ENCODE measurements around the gene IFIT1. TPM values are rescaled to one million over a fixed set of nuclear protein-coding genes. Genes with fewer than 3 reads are reported as not detected.

IFIT1 gene
- total RNA-seq, 5 donors from 2014 or later (not counting 1 experiment from before 2014, with no cell fraction given), result 1.7 to 5.5 (median 3.0) TPM

DNA sequence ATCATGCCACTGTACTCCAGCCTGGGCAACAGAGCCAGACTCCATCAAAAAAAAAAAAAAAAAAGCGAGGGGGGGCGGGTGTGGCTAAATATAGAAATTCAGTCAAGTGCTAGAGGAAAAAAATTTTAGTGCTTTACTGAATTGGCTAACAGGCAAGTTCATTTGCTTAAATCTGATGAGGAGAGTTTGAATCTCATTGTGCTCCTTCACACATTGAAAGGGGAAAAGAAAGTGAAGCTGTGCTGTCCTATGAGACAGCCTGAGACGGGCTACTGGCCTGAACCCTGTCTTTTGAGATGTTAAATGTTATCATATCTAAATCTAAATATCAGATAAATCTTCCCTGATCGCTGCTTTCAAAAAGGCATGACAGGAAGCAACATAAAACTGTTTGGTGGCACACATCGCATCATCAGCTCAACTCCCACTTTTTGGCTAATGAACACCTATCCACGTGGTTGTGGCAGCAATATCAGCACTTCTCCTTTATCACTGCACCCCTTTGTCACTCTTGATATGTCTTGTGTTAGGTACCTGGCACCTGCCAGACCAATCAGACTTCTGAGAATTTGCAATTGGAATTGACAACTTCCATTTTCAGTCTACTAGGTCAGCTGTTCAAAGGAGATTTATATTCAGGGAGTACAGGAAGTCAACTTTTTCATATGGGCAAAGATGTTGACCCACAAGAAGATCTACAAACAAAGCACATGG lies 28.5 kb upstream of the IFIT1 start:
- Mint-ChIP-seq H3K4me3 (no peak overlapping the region), H3K36me3 (no peaks in the 10 kb centered on the region), H3K27me3 (peaks cover 0 to 3% of the 10 kb centered on the region in 2 donors), H3K9me3 (no peaks in the 10 kb centered on the region), H3K4me1 (peaks cover 20 to 32% (median 21%) of the 10 kb centered on the region in 3 donors), H3K27ac (no peak overlapping the region)
- no peaks in the 10 kb centered on the region for H3K27me3 ChIP-seq (replicated peaks in 1 of 2; ENCODE audit: control insufficient read depth in 2 of 2, extremely low read depth in 1 of 2, insufficient read depth in 2 of 2, low read length in 1 of 2)
- POLR2A ChIA-PET, result interaction anchor here (0.6 to 1.3 kb wide), 3 partner anchors 50 to 118 kb away, joined by 3 to 8 read pairs (median 8); partner anchors contain the start of gene IFIT5 (in 1 of the 2)
- no peaks in the 10 kb centered on the region for H3K9me3 ChIP-seq
- CTCF ChIA-PET, result no interaction called here
- no peak for DNase-seq
- H3K4me3 ChIP-seq (ENCODE audit: control insufficient read depth in 1 of 2, extremely low read depth in 1 of 2, low read length in 1 of 2), result no peak overlapping the region
- H3K36me3 ChIP-seq (ENCODE audit: control insufficient read depth in 2 of 2, extremely low read depth in 1 of 2, insufficient read depth in 1 of 2, low read length in 1 of 2), result no peaks in the 10 kb centered on the region
- peaks cover 2 to 6% of the 10 kb centered on the region in 2 experiments for H3K4me1 ChIP-seq (ENCODE audit: control insufficient read depth in 1 of 2, extremely low read depth in 1 of 2, insufficient read depth in 2 of 2, low read length in 2 of 2)
- ATAC-seq (replicated peaks in 1 of 4), result no peak
- 55% methylated on average over 2 of the region's 6 CpGs for WGBS (ENCODE audit: insufficient coverage)
- no peak overlapping the region for H3K27ac ChIP-seq (ENCODE audit: low read length)

DNA sequence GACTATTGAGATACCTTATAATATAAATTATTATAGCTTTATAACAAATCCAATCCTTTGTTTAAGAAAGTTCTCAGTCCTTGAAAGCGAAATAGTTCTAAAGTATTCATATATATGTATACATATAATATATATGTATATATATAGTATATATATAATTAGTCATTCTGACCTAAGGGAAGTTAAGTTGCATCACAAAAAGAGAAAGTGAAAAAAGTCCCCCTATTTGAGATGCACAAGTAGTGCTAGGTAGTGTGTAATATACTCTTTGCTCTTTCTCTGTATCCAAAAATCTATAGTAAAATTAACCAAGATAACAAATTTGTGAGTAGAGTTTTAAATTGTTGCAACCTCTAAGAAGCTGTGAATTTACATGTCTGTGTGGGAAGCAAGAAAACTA lies 27.9 kb upstream of the IFIT1 start:
- no peak overlapping the region for H3K4me3 ChIP-seq (ENCODE audit: control insufficient read depth in 1 of 2, extremely low read depth in 1 of 2, low read length in 1 of 2)
- H3K27me3 ChIP-seq (replicated peaks in 1 of 2; ENCODE audit: control insufficient read depth in 2 of 2, extremely low read depth in 1 of 2, insufficient read depth in 2 of 2, low read length in 1 of 2), result no peaks in the 10 kb centered on the region
- H3K27ac Mint-ChIP-seq, result peak overlapping the region in 1 of 2 donors; percentile 1
- peaks cover 2 to 8% of the 10 kb centered on the region in 2 experiments for H3K4me1 ChIP-seq (ENCODE audit: control insufficient read depth in 1 of 2, extremely low read depth in 1 of 2, insufficient read depth in 2 of 2, low read length in 2 of 2)
- peaks cover 0 to 3% of the 10 kb centered on the region in 2 donors for H3K27me3 Mint-ChIP-seq
- ATAC-seq (replicated peaks in 1 of 4), result no peak
- ChIA-PET CTCF (no interaction called here), POLR2A (interaction anchor here (0.6 to 1.3 kb wide), 3 partner anchors 49 to 118 kb away, joined by 3 to 8 read pairs (median 8); partner anchors contain the start of gene IFIT5 (in 1 of the 2))
- WGBS (ENCODE audit: insufficient coverage), result no CpG with 5 or more reads among the region's 1 CpG
- peaks cover 20 to 35% (median 26%) of the 10 kb centered on the region in 3 donors for H3K4me1 Mint-ChIP-seq
- no peaks in the 10 kb centered on the region for H3K9me3 ChIP-seq
- no peaks in the 10 kb centered on the region for H3K9me3 Mint-ChIP-seq
- no peaks in the 10 kb centered on the region for H3K36me3 ChIP-seq (ENCODE audit: control insufficient read depth in 2 of 2, extremely low read depth in 1 of 2, insufficient read depth in 1 of 2, low read length in 1 of 2)
- no peak overlapping the region for H3K27ac ChIP-seq (ENCODE audit: low read length)
- H3K4me3 Mint-ChIP-seq, result no peak overlapping the region
- no peaks in the 10 kb centered on the region for H3K36me3 Mint-ChIP-seq
- no peak for DNase-seq

DNA sequence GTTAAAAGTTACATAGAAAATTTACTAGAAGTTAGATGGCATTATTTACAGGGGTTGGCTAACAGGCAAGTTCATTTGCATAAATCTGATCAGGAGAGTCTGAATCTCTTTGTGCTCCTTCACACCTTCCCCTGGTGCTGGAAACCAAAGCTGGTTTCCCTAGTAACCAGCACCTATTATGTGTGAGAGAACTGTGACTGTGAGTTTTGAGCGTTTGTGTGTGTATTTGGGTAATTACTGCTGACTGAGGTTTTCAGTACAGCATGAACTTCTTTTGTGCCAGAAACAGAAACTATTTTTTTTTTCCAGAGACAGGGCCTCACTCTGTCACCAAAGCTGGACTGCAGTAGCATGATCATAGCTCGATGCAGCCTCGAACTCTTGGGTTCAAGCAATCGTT lies 24.9 kb upstream of the IFIT1 start:
- no peak overlapping the region for H3K4me3 ChIP-seq (ENCODE audit: control insufficient read depth in 1 of 2, extremely low read depth in 1 of 2, low read length in 1 of 2)
- no peaks in the 10 kb centered on the region for H3K9me3 ChIP-seq
- no peaks in the 10 kb centered on the region for H3K9me3 Mint-ChIP-seq
- ATAC-seq (replicated peaks in 1 of 4) (peak in 1 of 4 experiments; percentile 69), DNase-seq (peak in 14 of 35 experiments; percentile 1 to 63 (median 5))
- ChIA-PET POLR2A (interaction anchor here (0.8 to 1.2 kb wide), 3 partner anchors 27 to 66 kb away, joined by 3 to 7 read pairs (median 3); partner anchors contain the start of genes IFIT2 (in 1 of the 2) and IFIT5 (in 1 of the 2)), CTCF (no interaction called here)
- WGBS (ENCODE audit: insufficient coverage), result 80% methylated on average over 1 of the region's 4 CpGs
- no peak overlapping the region for H3K4me3 Mint-ChIP-seq
- no peaks in the 10 kb centered on the region for H3K36me3 Mint-ChIP-seq
- peaks cover 22 to 35% (median 26%) of the 10 kb centered on the region in 3 donors for H3K4me1 Mint-ChIP-seq
- H3K27me3 ChIP-seq (replicated peaks in 1 of 2; ENCODE audit: control insufficient read depth in 2 of 2, extremely low read depth in 1 of 2, insufficient read depth in 2 of 2, low read length in 1 of 2), result no peaks in the 10 kb centered on the region
- H3K36me3 ChIP-seq (ENCODE audit: control insufficient read depth in 2 of 2, extremely low read depth in 1 of 2, insufficient read depth in 1 of 2, low read length in 1 of 2), result no peaks in the 10 kb centered on the region
- no peak overlapping the region for H3K27ac Mint-ChIP-seq
- H3K27me3 Mint-ChIP-seq, result peaks cover 0 to 11% of the 10 kb centered on the region in 2 donors
- H3K27ac ChIP-seq (ENCODE audit: low read length), result no peak overlapping the region
- H3K4me1 ChIP-seq (ENCODE audit: control insufficient read depth in 1 of 2, extremely low read depth in 1 of 2, insufficient read depth in 2 of 2, low read length in 2 of 2), result peaks cover 2 to 8% of the 10 kb centered on the region in 2 experiments

DNA sequence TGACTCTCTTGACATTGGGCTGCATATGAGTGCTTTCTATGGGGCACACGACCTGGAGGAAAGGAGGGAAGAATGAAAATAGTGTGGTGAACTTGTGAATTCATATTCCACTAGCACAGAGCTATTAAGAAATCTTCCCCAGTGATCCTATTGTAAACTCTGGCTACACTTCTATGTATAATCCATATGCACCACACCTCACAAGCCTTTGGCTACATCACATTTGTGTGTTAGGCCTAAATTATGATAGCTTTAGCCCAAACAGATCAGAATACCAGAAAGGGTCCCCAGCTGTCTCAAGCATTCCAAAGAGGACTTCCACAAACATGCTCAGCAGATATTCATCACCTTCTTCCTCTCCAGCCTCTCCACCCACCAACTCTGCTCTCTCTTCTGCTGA lies 24.3 kb upstream of the IFIT1 start:
- H3K4me3 ChIP-seq (ENCODE audit: control insufficient read depth in 1 of 2, extremely low read depth in 1 of 2, low read length in 1 of 2), result no peak overlapping the region
- no peak overlapping the region for H3K27ac ChIP-seq (ENCODE audit: low read length)
- H3K4me3 Mint-ChIP-seq, result no peak overlapping the region
- peaks cover 19 to 31% (median 20%) of the 10 kb centered on the region in 3 donors for H3K4me1 Mint-ChIP-seq
- no CpG with 5 or more reads among the region's 1 CpG for WGBS (ENCODE audit: insufficient coverage)
- no peaks in the 10 kb centered on the region for H3K9me3 Mint-ChIP-seq
- no peaks in the 10 kb centered on the region for H3K36me3 Mint-ChIP-seq
- POLR2A ChIA-PET, result interaction anchor here (0.8 to 1.2 kb wide), 3 partner anchors 28 to 67 kb away, joined by 3 to 7 read pairs (median 3); partner anchors contain the start of genes IFIT2 (in 1 of the 2) and IFIT5 (in 1 of the 2)
- no peaks in the 10 kb centered on the region for H3K36me3 ChIP-seq (ENCODE audit: control insufficient read depth in 2 of 2, extremely low read depth in 1 of 2, insufficient read depth in 1 of 2, low read length in 1 of 2)
- H3K27me3 ChIP-seq (replicated peaks in 1 of 2; ENCODE audit: control insufficient read depth in 2 of 2, extremely low read depth in 1 of 2, insufficient read depth in 2 of 2, low read length in 1 of 2), result no peaks in the 10 kb centered on the region
- peaks cover 0 to 16% of the 10 kb centered on the region in 2 donors for H3K27me3 Mint-ChIP-seq
- H3K27ac Mint-ChIP-seq, result no peak overlapping the region
- ATAC-seq (replicated peaks in 1 of 4) (no peak), DNase-seq (no peak)
- H3K4me1 ChIP-seq (ENCODE audit: control insufficient read depth in 1 of 2, extremely low read depth in 1 of 2, insufficient read depth in 2 of 2, low read length in 2 of 2), result peaks cover under 1 to 8% of the 10 kb centered on the region in 2 experiments
- CTCF ChIA-PET, result interaction anchor here in 1 of 2 donors (0.8 to 1.7 kb wide), 3 partner anchors 51 to 120 kb away, joined by 3 to 5 read pairs (median 3); no protein-coding TSS in a partner anchor
- no peaks in the 10 kb centered on the region for H3K9me3 ChIP-seq

DNA sequence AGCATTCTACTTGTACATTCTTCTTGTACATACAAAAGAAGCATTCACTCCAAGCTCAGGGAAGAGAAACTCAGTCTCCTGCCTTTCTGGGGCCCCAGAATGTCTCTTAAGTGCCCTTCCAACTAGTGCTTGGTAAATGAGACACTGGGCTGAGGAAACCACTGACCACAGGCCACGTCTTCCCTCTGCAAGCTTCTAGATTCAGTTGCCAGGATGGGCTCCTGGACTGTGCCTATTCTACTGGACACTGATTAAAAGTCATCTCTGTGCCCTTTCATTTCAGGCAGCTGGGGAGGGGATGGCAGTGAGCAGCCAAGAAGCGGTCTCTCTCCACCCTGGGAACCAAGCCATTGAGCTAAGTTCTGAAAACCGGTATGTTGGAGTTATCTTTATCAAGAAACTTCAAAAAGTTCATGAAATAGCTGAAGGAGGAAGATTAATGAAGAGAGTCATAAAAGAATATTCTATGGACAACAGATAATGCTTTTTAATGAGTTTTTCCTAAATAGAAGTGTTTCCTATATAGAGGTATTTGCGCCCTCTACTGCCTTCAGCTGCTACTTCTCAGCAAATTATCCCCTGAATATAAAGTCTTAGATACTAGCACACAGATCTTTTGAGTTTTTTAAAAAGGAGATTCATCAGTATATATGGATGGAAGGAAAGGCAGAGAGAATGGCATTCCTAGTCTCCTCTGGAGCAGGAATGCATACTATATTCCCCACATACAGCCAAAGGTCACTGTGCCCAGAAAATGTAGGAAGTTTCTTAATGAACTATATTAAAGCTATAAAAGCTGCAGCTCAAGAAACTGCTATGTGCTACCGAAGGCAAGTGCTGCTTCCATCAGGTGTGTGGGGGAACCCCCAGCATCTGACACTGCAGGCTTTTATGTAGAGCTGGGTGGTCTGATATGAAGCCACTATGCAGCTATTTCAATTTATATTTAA lies 23.0 kb upstream of the IFIT1 start:
- peak in 1 of 4 experiments; percentile 60 for ATAC-seq (replicated peaks in 1 of 4)
- no peak overlapping the region for H3K27ac Mint-ChIP-seq
- WGBS (ENCODE audit: insufficient coverage), result 50% methylated on average over 1 of the region's 5 CpGs
- no peak overlapping the region for H3K4me3 ChIP-seq (ENCODE audit: control insufficient read depth in 1 of 2, extremely low read depth in 1 of 2, low read length in 1 of 2)
- CTCF ChIA-PET, result interaction anchor here (0.5 to 1.7 kb wide), 24 partner anchors 9 to 1484 kb away, joined by 3 to 9 read pairs (median 3); partner anchors contain the start of genes IFIT1 (in 2 of the 2), LIPA (in 2 of the 2), IFIT2 (in 1 of the 2) and IFIT3 (in 1 of the 2)
- no peak overlapping the region for H3K4me3 Mint-ChIP-seq
- no peaks in the 10 kb centered on the region for H3K9me3 Mint-ChIP-seq
- no peaks in the 10 kb centered on the region for H3K9me3 ChIP-seq
- no peaks in the 10 kb centered on the region for H3K27me3 ChIP-seq (replicated peaks in 1 of 2; ENCODE audit: control insufficient read depth in 2 of 2, extremely low read depth in 1 of 2, insufficient read depth in 2 of 2, low read length in 1 of 2)
- peaks cover 12 to 21% (median 13%) of the 10 kb centered on the region in 3 donors for H3K4me1 Mint-ChIP-seq
- H3K4me1 ChIP-seq (ENCODE audit: control insufficient read depth in 1 of 2, extremely low read depth in 1 of 2, insufficient read depth in 2 of 2, low read length in 2 of 2), result peaks cover 0 to 8% of the 10 kb centered on the region in 2 experiments
- H3K27me3 Mint-ChIP-seq, result peaks cover 0 to 20% of the 10 kb centered on the region in 2 donors
- peak in 11 of 35 experiments; percentile 2 to 51 (median 10) for DNase-seq
- POLR2A ChIA-PET, result interaction anchor here (0.5 to 0.7 kb wide), 5 partner anchors 14 to 352 kb away, joined by 3 to 6 read pairs (median 3); no protein-coding TSS in a partner anchor
- H3K27ac ChIP-seq (ENCODE audit: low read length), result no peak overlapping the region
- no peaks in the 10 kb centered on the region for H3K36me3 ChIP-seq (ENCODE audit: control insufficient read depth in 2 of 2, extremely low read depth in 1 of 2, insufficient read depth in 1 of 2, low read length in 1 of 2)
- H3K36me3 Mint-ChIP-seq, result no peaks in the 10 kb centered on the region

All from T-cell (primary cell).